K562 (cell line): ENCODE measurements around the gene RTL10. TPM values are rescaled to one million over a fixed set of nuclear protein-coding genes. Genes with fewer than 3 reads are reported as not detected.

ENCODE experiments used
- ATAC-seq: fragments of 200-7000 bp; cut with Tn5 transposase; 3 replicates; pipeline ENCODE4 v1.9.1; 2020; ENCODE audit warnings: moderate library complexity
- BruUV-seq: library from RNA; stranded (reverse); fragments of 400-500 nt; replicated peaks from 2 replicates; lab custom pipeline; 2021; lab: Mats Ljungman, UMichigan
- CTCF ChIA-PET: fragments of 300-600 bp; formaldehyde crosslinking; extraction: SDS; loops from one replicate; lab custom pipeline; 2021; ENCODE audit warnings: low intra/inter-chr PET ratio; lab: Yijun Ruan, JAX
- POLR2A ChIA-PET: fragments of 300-600, 350-650 bp; sonication (Branson Sonifier 250); formaldehyde crosslinking; extraction: SDS; loops from one replicate; lab custom pipeline; 2021; ENCODE audit warnings: antibody characterized with exemption, inconsistent platforms; lab: Yijun Ruan, JAX
- DNase-seq, 4 experiments: peaks; one replicate each; pipeline versions ENCODE4 v3.0.0 to v3.0.0-alpha.2; 2011 to 2018; ENCODE audit warnings: low spot score in 3 of 4, mixed read lengths in 3 of 4; ENCODE audit errors: extremely low read depth in 1 of 4
- FAIRE-seq: peaks from 2 replicates; lab custom pipeline; 2011; peaks lifted over from hg19 to GRCh38; lab: Jason Lieb, UNC
- H2AFZ ChIP-seq: 2 replicates; pipeline ENCODE4 v1.6.0; 2011; ENCODE audit warnings: low read depth, low read length, control low read depth, inconsistent platforms
- H3K27ac ChIP-seq: fragments of 200-600 bp; 3 replicates; pipeline ENCODE4 v1.8.0; 2011; ENCODE audit warnings: low read depth, mild to moderate bottlenecking, control low read depth, inconsistent platforms, low read length, moderate library complexity, mixed read lengths; ENCODE audit errors: extremely low read depth
- H3K27me3 ChIP-seq, 2 experiments: fragments of 300-600 bp in 1 of 2; 2 replicates in 1 of 2; 3 replicates in 1 of 2; pipeline versions ENCODE4 v1.6.0 to v1.8.0; 2011; ENCODE audit warnings: inconsistent platforms in 2 of 2, low read length in 2 of 2, mild to moderate bottlenecking in 1 of 2, mixed read lengths in 1 of 2, moderate library complexity in 1 of 2; ENCODE audit not compliant: control insufficient read depth in 2 of 2, insufficient read depth in 2 of 2
- H3K36me3 ChIP-seq: fragments of 300-600 bp; 3 replicates; pipeline ENCODE4 v1.8.0; 2011; ENCODE audit warnings: mild to moderate bottlenecking, low read length, inconsistent platforms; ENCODE audit not compliant: control insufficient read depth, insufficient read depth
- H3K4me1 ChIP-seq, 2 experiments: fragments of 200-600 bp in 1 of 2; replicated peaks in 1 of 2; 2 replicates in 1 of 2; 3 replicates in 1 of 2; pipeline versions ENCODE4 v1.5.1 to v1.8.0; 2011; ENCODE audit warnings: inconsistent platforms in 2 of 2, low read length in 2 of 2, mild to moderate bottlenecking in 1 of 2, mixed read lengths in 1 of 2, moderate library complexity in 1 of 2; ENCODE audit not compliant: control insufficient read depth in 2 of 2, insufficient read depth in 2 of 2
- H3K4me2 ChIP-seq: 2 replicates; pipeline ENCODE4 v1.6.1; 2011; ENCODE audit warnings: low read length, control low read depth, inconsistent platforms, mixed read lengths; ENCODE audit not compliant: insufficient read depth
- H3K4me3 ChIP-seq: fragments of 200-600 bp; sonication (generic), shearing (Covaris generic); 2 replicates; pipeline ENCODE4 v1.5.1; 2016; ENCODE audit warnings: control low read depth, inconsistent platforms
- H3K79me2 ChIP-seq: fragments of 200-600 bp; 3 replicates; pipeline ENCODE4 v1.8.0; 2011; ENCODE audit warnings: low read length, inconsistent platforms; ENCODE audit not compliant: control insufficient read depth, insufficient read depth
- H3K9ac ChIP-seq, 2 experiments: 2 replicates each; pipeline versions ENCODE4 v1.6.0 to v1.6.1; 2011; ENCODE audit warnings: low read depth in 2 of 2, low read length in 2 of 2, control low read depth in 1 of 2, inconsistent platforms in 1 of 2, mild to moderate bottlenecking in 1 of 2, mixed read lengths in 1 of 2; ENCODE audit not compliant: insufficient read depth in 1 of 2
- H3K9me1 ChIP-seq: one replicate; pipeline ENCODE4 v1.6.0; 2011; ENCODE audit warnings: inconsistent platforms, mild to moderate bottlenecking, low read length, moderate library complexity; ENCODE audit not compliant: control insufficient read depth, insufficient read depth
- H3K9me3 ChIP-seq: replicated peaks from 2 replicates; pipeline ENCODE4 v1.5.1; 2011; ENCODE audit warnings: low read depth, low read length, inconsistent platforms; ENCODE audit not compliant: control insufficient read depth, insufficient read depth
- H4K20me1 ChIP-seq: replicated peaks from 2 replicates; pipeline ENCODE4 v1.6.1; 2011; ENCODE audit warnings: low read length, inconsistent platforms, mixed read lengths; ENCODE audit not compliant: control insufficient read depth, insufficient read depth
- CBX3 ChIP-seq, 2 experiments: IDR thresholded peaks; 1 replicate in 1 of 2; 2 replicates in 1 of 2; pipeline ENCODE4 v1.6.1; 2012; ENCODE audit warnings: inconsistent platforms in 2 of 2, low read length in 2 of 2, borderline replicate concordance in 1 of 2, control low read depth in 1 of 2
- CBX8 ChIP-seq: fragments of 200-600 bp; sonication (generic); IDR thresholded peaks from 2 replicates; pipeline ENCODE4 v1.6.1; 2012; ENCODE audit warnings: borderline replicate concordance, mixed run types, low read depth, mild to moderate bottlenecking, moderate library complexity, mixed read lengths, low read length, control low read depth, inconsistent platforms; ENCODE audit not compliant: poor library complexity, severe bottlenecking; ENCODE audit errors: extremely low read depth
- CSDE1 ChIP-seq, 2 experiments: fragments of 450-650 bp; IDR thresholded peaks; 2 replicates each; pipeline ENCODE4 v1.6.1; 2016; ENCODE audit warnings: mild to moderate bottlenecking in 1 of 2
- ETV5 ChIP-seq: sonication (generic); formaldehyde crosslinking; IDR thresholded peaks from 2 replicates; pipeline ENCODE4 v1.4.0; 2020; ENCODE audit warnings: low read depth, mild to moderate bottlenecking, missing genetic modification reagents
- GTF2A2 ChIP-seq: IDR thresholded peaks from 2 replicates; pipeline ENCODE4 v1.6.1; 2016; ENCODE audit warnings: mild to moderate bottlenecking, missing genetic modification characterization, missing compliant biosample characterization
- HDAC8 ChIP-seq: fragments of 450-650 bp; IDR thresholded peaks from 2 replicates; pipeline ENCODE4 v1.6.1; 2016; ENCODE audit warnings: mild to moderate bottlenecking, missing genetic modification characterization, moderate library complexity, missing compliant biosample characterization
- HLTF ChIP-seq: fragments of 450-650 bp; IDR thresholded peaks from 2 replicates; pipeline ENCODE4 v1.6.1; 2016
- MAFF ChIP-seq: IDR thresholded peaks from 2 replicates; pipeline ENCODE4 v1.6.1; 2012; ENCODE audit warnings: low read length, improper control_type of control experiment
- RBM22 ChIP-seq: fragments of 200-400 bp; formaldehyde crosslinking; IDR thresholded peaks from 2 replicates; pipeline ENCODE4 v1.6.1; 2018; ENCODE audit warnings: low read length, low read depth; ENCODE audit not compliant: poor library complexity, severe bottlenecking
- TCF7L2 ChIP-seq: fragments of 150-350 bp; IDR thresholded peaks from 2 replicates; pipeline ENCODE4 v1.6.1; 2016; ENCODE audit warnings: low read depth, mild to moderate bottlenecking, low read length, moderate library complexity
- YY1 ChIP-seq, 3 experiments: IDR thresholded peaks; 2 replicates each; pipeline ENCODE4 v1.6.1; 2011; ENCODE audit warnings: low read length in 2 of 3, mild to moderate bottlenecking in 2 of 3, moderate library complexity in 2 of 3, borderline replicate concordance in 1 of 3, control low read depth in 1 of 3, low read depth in 1 of 3; ENCODE audit not compliant: insufficient read depth in 3 of 3, insufficient replicate concordance in 2 of 3, control insufficient read depth in 1 of 3, insufficient read length in 1 of 3; ENCODE audit errors: extremely low read depth in 1 of 3
- ZNF583 ChIP-seq: fragments of 250-450 bp; sonication (Bioruptor Pico); IDR thresholded peaks from 2 replicates; pipeline ENCODE4 v1.4.0; 2020
- in situ Hi-C: fragments of 300-500 bp; cut with MboI; formaldehyde crosslinking; loops from 4 replicates; pipeline ENCODE4 v1.15.0; 2018; ENCODE audit warnings: inconsistent platforms, mixed read lengths
- intact Hi-C: fragments of 100-400 bp; cut with micrococcal nuclease; formaldehyde crosslinking; loops from 2 replicates; pipeline ENCODE4 v1.14.2; 2022
- polyA plus RNA-seq, 8 experiments: library from polyadenylated mRNA; depleted of rRNA in 4 of 8; stranded (reverse) in 5 of 8; unstranded in 3 of 8; fragments of >200 nt; fragmentation: Nextera tagmentation in 2 of 8; fragmentation: Illumina TruSeq in 1 of 8; extraction: Ambion mirVana in 2 of 8; extraction: Trizol in 1 of 8; gene quantifications; 2 replicates each; pipeline versions ENCODE4 v1.2.1 to v1.2.3, GENCODE V29; 2011 to 2014; ENCODE audit warnings: inconsistent platforms in 1 of 8, missing spikeins in 1 of 8
- total RNA-seq, 7 experiments: library from RNA; depleted of rRNA in 6 of 7; stranded (reverse); fragments of >200 nt in 6 of 7; fragmentation: Illumina TruSeq in 2 of 7; extraction: Trizol in 2 of 7; gene quantifications; 2 replicates each; pipeline versions ENCODE4 v1.2.1 to v1.2.3, GENCODE V29; 2011 to 2021; ENCODE audit warnings: low replicate concordance in 1 of 7
- TF ChIP-seq, protein P1 (sequence below): fragments of 450-650 bp; IDR thresholded peaks from 2 replicates; pipeline ENCODE4 v1.6.1; 2016; ENCODE audit warnings: low read depth
- TF ChIP-seq, protein P2 (sequence below): sonication (generic); formaldehyde crosslinking; IDR thresholded peaks from 2 replicates; pipeline ENCODE4 v1.8.1; 2023; ENCODE audit warnings: mild to moderate bottlenecking, missing genetic modification reagents, moderate library complexity

RTL10 gene
- total and polyA plus RNA-seq, 9 of the 15 experiments (the other 6 are each of a cell fraction or from before 2014, with no cell fraction given) = 19.8 to 75.5 (median 32.5) TPM

DNA sequence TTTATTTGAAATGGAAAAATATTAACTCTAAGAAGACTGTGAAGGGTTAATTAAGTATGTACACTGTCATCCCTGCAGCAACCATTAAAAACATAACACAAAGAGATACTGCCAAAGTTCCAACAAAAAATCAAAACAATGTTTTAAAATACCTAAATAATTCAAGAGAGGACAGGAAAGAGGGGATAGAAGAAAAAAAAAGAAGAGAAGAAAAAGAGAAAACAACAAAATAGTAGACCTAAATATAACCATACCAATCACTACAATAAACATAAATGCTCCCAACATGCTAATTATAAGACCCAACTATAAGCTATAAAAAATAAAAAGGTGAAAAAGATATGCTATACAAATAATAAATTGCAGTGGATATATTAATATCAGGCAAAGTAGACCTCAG lies 20.1 kb downstream of the RTL10 start:
- DNase-seq = no peak
- ChIA-PET POLR2A (interaction anchor here (0.6 to 16.0 kb wide), 6 partner anchors 12 to 107 kb away, joined by 3 to 247 read pairs (median 4); partner anchors contain the start of genes COMT, GNB1L, RTL10 and TXNRD2), CTCF (no interaction called here)
- Histone ChIP-seq H3K27me3 (no peaks in the 10 kb centered on the region), H3K9me3 (no peaks in the 10 kb centered on the region), H4K20me1 (no peaks in the 10 kb centered on the region), H3K9ac (no peak overlapping the region), H3K36me3 (no peaks in the 10 kb centered on the region), H2AFZ (no peak overlapping the region), H3K4me1 (no peaks in the 10 kb centered on the region; a peak in 1 of 5 replicates), H3K9me1 (no peaks in the 10 kb centered on the region), H3K4me2 (no peak overlapping the region), H3K4me3 (no peak overlapping the region), H3K27ac (no peak overlapping the region), H3K79me2 (no peaks in the 10 kb centered on the region)
- in situ Hi-C loops = no loop called here
- no peak for FAIRE-seq
- no peak for ATAC-seq
- intact Hi-C loops = no loop called here
- no TSS peak for BruUV-seq
- TF ChIP-seq CSDE1 (IDR thresholded peaks at IDR 0.05) (peak in 1 of 2 experiments; percentile 79; a peak in 1 of 4 replicates), GTF2A2 (tag) (no peak), CBX8 (no peak), CBX3 (IDR thresholded peaks at IDR 0.05; ENCODE audit: borderline replicate concordance in 1 of 2, low read length in 2 of 2) (no peak), ZNF583 (no peak), TCF7L2 (no peak), HLTF (peak; percentile 95), HDAC8 (no peak), RBM22 (no peak), YY1 (IDR thresholded peaks at IDR 0.05; ENCODE audit: borderline replicate concordance in 1 of 3, control insufficient read depth in 1 of 3, extremely low read depth in 1 of 3, insufficient read depth in 3 of 3, insufficient read length in 1 of 3, insufficient replicate concordance in 2 of 3, low read depth in 1 of 3, low read length in 2 of 3) (no peak), ETV5 (no peak), MAFF (no peak)
- TF ChIP-seq, protein P1, sequence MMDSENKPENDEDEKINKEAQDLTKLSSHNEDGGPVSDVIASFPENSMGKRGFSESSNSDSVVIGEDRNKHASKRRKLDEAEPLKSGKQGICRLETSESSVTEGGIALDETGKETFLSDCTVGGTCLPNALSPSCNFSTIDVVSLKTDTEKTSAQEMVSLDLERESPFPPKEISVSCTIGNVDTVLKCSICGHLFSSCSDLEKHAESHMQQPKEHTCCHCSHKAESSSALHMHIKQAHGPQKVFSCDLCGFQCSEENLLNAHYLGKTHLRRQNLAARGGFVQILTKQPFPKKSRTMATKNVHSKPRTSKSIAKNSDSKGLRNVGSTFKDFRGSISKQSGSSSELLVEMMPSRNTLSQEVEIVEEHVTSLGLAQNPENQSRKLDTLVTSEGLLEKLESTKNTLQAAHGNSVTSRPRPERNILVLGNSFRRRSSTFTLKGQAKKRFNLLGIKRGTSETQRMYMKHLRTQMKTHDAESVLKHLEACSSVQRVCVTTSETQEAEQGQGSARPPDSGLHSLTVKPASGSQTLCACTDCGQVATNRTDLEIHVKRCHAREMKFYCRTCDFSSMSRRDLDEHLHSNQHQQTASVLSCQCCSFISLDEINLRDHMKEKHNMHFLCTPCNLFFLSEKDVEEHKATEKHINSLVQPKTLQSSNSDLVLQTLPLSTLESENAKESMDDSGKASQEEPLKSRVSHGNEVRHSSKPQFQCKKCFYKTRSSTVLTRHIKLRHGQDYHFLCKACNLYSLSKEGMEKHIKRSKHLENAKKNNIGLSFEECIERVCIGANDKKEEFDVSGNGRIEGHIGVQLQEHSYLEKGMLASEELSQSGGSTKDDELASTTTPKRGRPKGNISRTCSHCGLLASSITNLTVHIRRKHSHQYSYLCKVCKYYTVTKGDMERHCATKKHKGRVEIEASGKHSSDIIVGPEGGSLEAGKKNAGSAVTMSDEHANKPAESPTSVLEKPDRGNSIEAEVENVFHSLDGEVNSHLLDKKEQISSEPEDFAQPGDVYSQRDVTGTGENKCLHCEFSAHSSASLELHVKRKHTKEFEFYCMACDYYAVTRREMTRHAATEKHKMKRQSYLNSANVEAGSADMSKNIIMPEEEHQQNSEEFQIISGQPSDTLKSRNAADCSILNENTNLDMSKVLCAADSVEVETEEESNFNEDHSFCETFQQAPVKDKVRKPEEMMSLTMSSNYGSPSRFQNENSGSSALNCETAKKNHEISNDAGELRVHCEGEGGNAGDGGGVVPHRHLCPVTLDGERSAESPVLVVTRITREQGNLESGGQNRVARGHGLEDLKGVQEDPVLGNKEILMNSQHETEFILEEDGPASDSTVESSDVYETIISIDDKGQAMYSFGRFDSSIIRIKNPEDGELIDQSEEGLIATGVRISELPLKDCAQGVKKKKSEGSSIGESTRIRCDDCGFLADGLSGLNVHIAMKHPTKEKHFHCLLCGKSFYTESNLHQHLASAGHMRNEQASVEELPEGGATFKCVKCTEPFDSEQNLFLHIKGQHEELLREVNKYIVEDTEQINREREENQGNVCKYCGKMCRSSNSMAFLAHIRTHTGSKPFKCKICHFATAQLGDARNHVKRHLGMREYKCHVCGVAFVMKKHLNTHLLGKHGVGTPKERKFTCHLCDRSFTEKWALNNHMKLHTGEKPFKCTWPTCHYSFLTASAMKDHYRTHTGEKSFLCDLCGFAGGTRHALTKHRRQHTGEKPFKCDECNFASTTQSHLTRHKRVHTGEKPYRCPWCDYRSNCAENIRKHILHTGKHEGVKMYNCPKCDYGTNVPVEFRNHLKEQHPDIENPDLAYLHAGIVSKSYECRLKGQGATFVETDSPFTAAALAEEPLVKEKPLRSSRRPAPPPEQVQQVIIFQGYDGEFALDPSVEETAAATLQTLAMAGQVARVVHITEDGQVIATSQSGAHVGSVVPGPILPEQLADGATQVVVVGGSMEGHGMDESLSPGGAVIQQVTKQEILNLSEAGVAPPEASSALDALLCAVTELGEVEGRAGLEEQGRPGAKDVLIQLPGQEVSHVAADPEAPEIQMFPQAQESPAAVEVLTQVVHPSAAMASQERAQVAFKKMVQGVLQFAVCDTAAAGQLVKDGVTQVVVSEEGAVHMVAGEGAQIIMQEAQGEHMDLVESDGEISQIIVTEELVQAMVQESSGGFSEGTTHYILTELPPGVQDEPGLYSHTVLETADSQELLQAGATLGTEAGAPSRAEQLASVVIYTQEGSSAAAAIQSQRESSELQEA = no peak
- TF ChIP-seq, protein P2, sequence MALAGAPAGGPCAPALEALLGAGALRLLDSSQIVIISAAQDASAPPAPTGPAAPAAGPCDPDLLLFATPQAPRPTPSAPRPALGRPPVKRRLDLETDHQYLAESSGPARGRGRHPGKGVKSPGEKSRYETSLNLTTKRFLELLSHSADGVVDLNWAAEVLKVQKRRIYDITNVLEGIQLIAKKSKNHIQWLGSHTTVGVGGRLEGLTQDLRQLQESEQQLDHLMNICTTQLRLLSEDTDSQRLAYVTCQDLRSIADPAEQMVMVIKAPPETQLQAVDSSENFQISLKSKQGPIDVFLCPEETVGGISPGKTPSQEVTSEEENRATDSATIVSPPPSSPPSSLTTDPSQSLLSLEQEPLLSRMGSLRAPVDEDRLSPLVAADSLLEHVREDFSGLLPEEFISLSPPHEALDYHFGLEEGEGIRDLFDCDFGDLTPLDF (CRISPR knock-in tag) = no peak
